A549 (cell line): ENCODE results near the gene SLC38A2. TPM values are rescaled to one million over a fixed set of nuclear protein-coding genes. Genes with fewer than 3 reads are reported as not detected.

ENCODE experiments used
- ATAC-seq, 2 experiments: fragments of 200-7000 bp in 1 of 2; fragments of >200 bp in 1 of 2; cut with Nextera tagmentation in 1 of 2; cut with Tn5 transposase in 1 of 2; 3 replicates each; pipeline versions ENCODE4 v1.8.0 to v1.9.1; 2018 to 2020; ENCODE audit warnings: mild to moderate bottlenecking in 1 of 2, moderate library complexity in 1 of 2
- CTCF ChIA-PET: fragments of 300-600 bp; sonication (Branson Sonifier 250); formaldehyde crosslinking; extraction: SDS; loops from one replicate; lab custom pipeline; 2021; ENCODE audit warnings: antibody characterized with exemption, inconsistent platforms; lab: Yijun Ruan, JAX
- POLR2A ChIA-PET: fragments of 350-600 bp; formaldehyde crosslinking; extraction: SDS; loops from one replicate; lab custom pipeline; 2021; ENCODE audit warnings: antibody characterized with exemption, inconsistent platforms; lab: Yijun Ruan, JAX
- DNase-seq, 2 experiments: peaks; one replicate each; pipeline versions ENCODE4 v3.0.0 to v3.0.0-alpha.2; 2011 to 2016; ENCODE audit warnings: low read depth in 1 of 2, low spot score in 1 of 2
- FAIRE-seq: peaks from 2 replicates; lab custom pipeline; 2011; peaks lifted over from hg19 to GRCh38; lab: Jason Lieb, UNC
- H3K27ac ChIP-seq, 2 experiments: fragments of >200 bp; sonication (Bioruptor Twin); formaldehyde crosslinking; 3 replicates each; pipeline ENCODE4 v1.5.1; 2016 to 2017
- H3K4me1 ChIP-seq: fragments of >200 bp; sonication (Bioruptor Twin); formaldehyde crosslinking; 3 replicates; pipeline ENCODE4 v1.6.1; 2016
- H3K4me2 ChIP-seq: fragments of >200 bp; sonication (Bioruptor Twin); formaldehyde crosslinking; 3 replicates; pipeline ENCODE4 v1.6.1; 2016
- H3K4me3 ChIP-seq: fragments of >200 bp; sonication (Bioruptor Twin); formaldehyde crosslinking; 3 replicates; pipeline ENCODE4 v1.5.1; 2016
- H3K9me3 ChIP-seq: fragments of >200 bp; sonication (Bioruptor Twin); formaldehyde crosslinking; 3 replicates; pipeline ENCODE4 v1.6.1; 2016
- EP300 ChIP-seq, 2 experiments: fragments of >200 bp; sonication (Bioruptor Twin); formaldehyde crosslinking; IDR thresholded peaks; 2 replicates in 1 of 2; 3 replicates in 1 of 2; pipeline ENCODE4 v1.6.1; 2016 to 2017
- FOSB ChIP-seq: fragments of 250-450 bp; sonication (Bioruptor Pico); IDR thresholded peaks from 2 replicates; pipeline ENCODE4 v1.5.0; 2020; ENCODE audit warnings: mild to moderate bottlenecking, moderate library complexity
- HMGXB4 ChIP-seq: fragments of 250-450 bp; sonication (Bioruptor Pico); IDR thresholded peaks from 2 replicates; pipeline ENCODE4 v1.5.0; 2021; ENCODE audit warnings: mild to moderate bottlenecking, moderate library complexity, borderline replicate concordance
- HOXA7 ChIP-seq: fragments of 250-450 bp; sonication (Bioruptor Pico); IDR thresholded peaks from 2 replicates; pipeline ENCODE4 v1.5.0; 2020; ENCODE audit warnings: mild to moderate bottlenecking, moderate library complexity
- JUN ChIP-seq, 2 experiments: fragments of >200 bp; sonication (Bioruptor Twin); formaldehyde crosslinking; IDR thresholded peaks; 2 replicates in 1 of 2; 3 replicates in 1 of 2; pipeline ENCODE4 v1.6.1; 2016 to 2017
- MYC ChIP-seq: IDR thresholded peaks from 2 replicates; pipeline ENCODE4 v1.6.1; 2012; ENCODE audit warnings: mild to moderate bottlenecking, inconsistent platforms, low read length, improper control_type of control experiment, borderline replicate concordance
- NR3C1 ChIP-seq: fragments of >200 bp; sonication (Bioruptor Twin); formaldehyde crosslinking; IDR thresholded peaks from 3 replicates; pipeline ENCODE4 v1.6.1; 2017
- PHF8 ChIP-seq: fragments of 200-600 bp; sonication (generic); IDR thresholded peaks from 2 replicates; pipeline ENCODE4 v1.6.1; 2016; ENCODE audit warnings: low read depth, mild to moderate bottlenecking, antibody characterized with exemption, moderate library complexity, borderline replicate concordance
- POLR2AphosphoS2 ChIP-seq: conservative IDR thresholded peaks from 2 replicates; pipeline ENCODE4 v1.6.1; 2012; ENCODE audit warnings: low read length, improper control_type of control experiment, inconsistent platforms
- REST ChIP-seq: fragments of 200-600 bp; sonication (generic); IDR thresholded peaks from 2 replicates; pipeline ENCODE4 v1.6.1; 2016; ENCODE audit warnings: antibody characterized with exemption, mild to moderate bottlenecking, moderate library complexity
- RFX5 ChIP-seq: fragments of 450-650 bp; IDR thresholded peaks from 2 replicates; pipeline ENCODE4 v1.7.1; 2014; ENCODE audit warnings: antibody characterized with exemption, mild to moderate bottlenecking, moderate library complexity
- WGBS: methylation state at CpG from one replicate; pipeline ENCODE4 v1.1.6; 2017; ENCODE audit errors: missing lambda C conversion rate; 5-methylcytosine and 5-hydroxymethylcytosine counted together
- polyA plus RNA-seq, 4 experiments: library from polyadenylated mRNA; depleted of rRNA in 3 of 4; stranded (reverse); fragments of >200 nt; fragmentation: RNase III in 1 of 4; extraction: RNeasy Plus Mini Kit Qiagen cat#74134 plus additional on column Dnase treatment in 1 of 4; gene quantifications; 2 replicates in 3 of 4; 3 replicates in 1 of 4; pipeline ENCODE4 v1.2.3, GENCODE V29; 2011 to 2017

SLC38A2 gene
- polyA plus RNA-seq, 2 of the 4 experiments (the other 2 are of a cell fraction), result 187 to 519 TPM

- CTCF ChIA-PET, result no interaction called here
- WGBS, result 89% methylated on average over 2 of the region's 2 CpGs
These were observed 11.5 kb downstream of the SLC38A2 start for GRCh38 chr12:46360908-46361666.

GRCh38 chr12:46360370-46360769, 12.2 kb downstream of the SLC38A2 start:
- peaks cover 70% of the 10 kb centered on the region for H3K4me1 ChIP-seq
- no peak for FAIRE-seq

More at GRCh38 chr12:46360908-46361666, 11.5 kb downstream of the SLC38A2 start:
- ATAC-seq, result no peak
- POLR2A ChIA-PET, result no interaction called here
- Histone ChIP-seq H3K27ac (no peak overlapping the region), H3K9me3 (no peaks in the 10 kb centered on the region), H3K4me3 (no peak overlapping the region), H3K4me1 (peaks cover 77% of the 10 kb centered on the region)
- no peak for FAIRE-seq
- 0 out of 2 replicates have a peak, but pooled peaks have one; percentile 38 for TF ChIP-seq HOXA7 (CRISPR knock-in tag)
- no peak for TF ChIP-seq EP300 (IDR thresholded peaks at IDR 0.05)
- TF ChIP-seq, all 56 proteins: peak for 1
- DNase-seq, result no peak
- no peak overlapping the region; the same call in 2 of the 3 replicates for H3K4me2 ChIP-seq

GRCh38 chr12:46359667-46360280, 12.8 kb downstream of the SLC38A2 start:
- H3K27ac ChIP-seq, result no peak overlapping the region
- POLR2A ChIA-PET, result interaction anchor here (1.4 kb wide), 1 partner anchor 8 kb away, joined by 5 read pairs; no protein-coding TSS in a partner anchor
- CTCF ChIA-PET, result no interaction called here

More at GRCh38 chr12:46360370-46360769, 12.2 kb downstream of the SLC38A2 start:
- H3K4me2 ChIP-seq, result no peak overlapping the region
- TF ChIP-seq REST, result 0 out of 2 replicates have a peak, but pooled peaks have one; percentile 6
- no peak for TF ChIP-seq NR3C1
- no peak for TF ChIP-seq HMGXB4
- no peak for TF ChIP-seq MYC
- no peak for TF ChIP-seq RFX5
- H3K4me3 ChIP-seq, result no peak overlapping the region
- no peak overlapping the region for H3K27ac ChIP-seq
- ChIA-PET POLR2A (no interaction called here), CTCF (no interaction called here)
- 87% methylated on average over 1 of the region's 1 CpG for WGBS
- no peak for ATAC-seq
- H3K9me3 ChIP-seq, result no peaks in the 10 kb centered on the region
- no peak for DNase-seq

More at GRCh38 chr12:46359667-46360280, 12.8 kb downstream of the SLC38A2 start:
- no peak for DNase-seq
- 92% methylated on average over 4 of the region's 4 CpGs for WGBS
- no peak for ATAC-seq
- Histone ChIP-seq H3K4me1 (peaks cover 64% of the 10 kb centered on the region), H3K9me3 (no peaks in the 10 kb centered on the region)
- FAIRE-seq, result no peak
- TF ChIP-seq HMGXB4, result 0 out of 2 replicates have a peak, but pooled peaks have one; percentile 36
- no peak for TF ChIP-seq PHF8
- peak; percentile 3; the same call in 1 of the 2 replicates for TF ChIP-seq FOSB
- peak in 1 of 2 experiments; percentile 26; a peak in 4 of 5 replicates for TF ChIP-seq JUN (IDR thresholded peaks at IDR 0.05)
- TF ChIP-seq POLR2AphosphoS2, result peak; percentile 63
- TF ChIP-seq, all 56 proteins: peak for 4
- Histone ChIP-seq H3K4me2 (0 out of 3 replicates have a peak overlapping the region, but pooled peaks have one; percentile 2), H3K4me3 (no peak overlapping the region)
